GM23338 (cell line): Measurements from ENCODE around the gene HOXA3. TPM values are rescaled to one million over a fixed set of nuclear protein-coding genes. Genes with fewer than 3 reads are reported as not detected.

Experiments used
- ATAC-seq: fragments of 200-7000 bp; cut with Tn5 transposase; 3 replicates; pipeline ENCODE4 v1.9.1; 2020
- DNase-seq: peaks from one replicate; pipeline ENCODE4 v3.0.0-alpha.2; 2015; ENCODE audit warnings: low spot score
- H2AFZ ChIP-seq: fragments of 200-600 bp; sonication (generic); 2 replicates; pipeline ENCODE4 v1.8.0; 2016; ENCODE audit warnings: antibody characterized with exemption, mild to moderate bottlenecking, moderate library complexity
- H3F3A ChIP-seq: fragments of 200-600 bp; sonication (generic); replicated peaks from 2 replicates; pipeline ENCODE4 v1.8.0; 2017; ENCODE audit warnings: antibody characterized with exemption, mixed run types, low read depth
- H3K27ac ChIP-seq: fragments of 200-600 bp; sonication (generic); 2 replicates; pipeline ENCODE4 v1.6.1; 2016; ENCODE audit warnings: low read depth
- H3K27me3 ChIP-seq: fragments of 200-600 bp; sonication (generic); 2 replicates; pipeline ENCODE4 v1.8.0; 2016; ENCODE audit warnings: mild to moderate bottlenecking, mixed run types, moderate library complexity; ENCODE audit not compliant: insufficient read depth
- H3K36me3 ChIP-seq: fragments of 200-600 bp; sonication (generic); 2 replicates; pipeline ENCODE4 v1.8.0; 2016; ENCODE audit warnings: mild to moderate bottlenecking; ENCODE audit not compliant: insufficient read depth
- H3K4me1 ChIP-seq: fragments of 200-600 bp; sonication (generic); 2 replicates; pipeline ENCODE4 v1.8.0; 2016; ENCODE audit warnings: mild to moderate bottlenecking, moderate library complexity; ENCODE audit not compliant: insufficient read depth
- H3K4me2 ChIP-seq: fragments of 200-600 bp; sonication (generic); 2 replicates; pipeline ENCODE4 v1.7.1; 2017; ENCODE audit warnings: mixed run types
- H3K4me3 ChIP-seq: fragments of 200-600 bp; sonication (generic); 2 replicates; pipeline ENCODE4 v1.6.1; 2016; ENCODE audit warnings: mixed run types
- H3K79me2 ChIP-seq: fragments of 200-600 bp; sonication (generic); replicated peaks from 2 replicates; pipeline ENCODE4 v1.8.0; 2017; ENCODE audit warnings: mild to moderate bottlenecking; ENCODE audit not compliant: insufficient read depth
- H3K9me2 ChIP-seq: fragments of 200-600 bp; sonication (generic); 2 replicates; pipeline ENCODE4 v1.8.0; 2017; ENCODE audit not compliant: insufficient read depth
- H4K20me1 ChIP-seq: fragments of 200-600 bp; sonication (generic); replicated peaks from 2 replicates; pipeline ENCODE4 v1.8.0; 2017; ENCODE audit warnings: mild to moderate bottlenecking; ENCODE audit not compliant: insufficient read depth
- H3K27ac Mint-ChIP-seq: 2 replicates; pipeline ENCODE4 v1.8.0; 2020; ENCODE audit warnings: inconsistent platforms, mild to moderate bottlenecking, moderate library complexity, mixed read lengths
- H3K27me3 Mint-ChIP-seq: 3 replicates; pipeline ENCODE4 v1.8.0; 2022; ENCODE audit warnings: low read depth, mild to moderate bottlenecking, moderate library complexity, mixed read lengths, inconsistent platforms; ENCODE audit not compliant: insufficient read depth, poor library complexity
- H3K36me3 Mint-ChIP-seq: 3 replicates; pipeline ENCODE4 v1.8.0; 2021; ENCODE audit warnings: low read depth, mild to moderate bottlenecking, inconsistent platforms, moderate library complexity, mixed read lengths
- H3K4me1 Mint-ChIP-seq: 3 replicates; pipeline ENCODE4 v1.8.0; 2020; ENCODE audit warnings: mild to moderate bottlenecking, inconsistent platforms, mixed read lengths
- H3K4me3 Mint-ChIP-seq: 3 replicates; pipeline ENCODE4 v1.8.0; 2021; ENCODE audit warnings: moderate library complexity, mild to moderate bottlenecking, inconsistent platforms, mixed read lengths
- H3K9me3 Mint-ChIP-seq: 3 replicates; pipeline ENCODE4 v1.8.0; 2020; ENCODE audit warnings: moderate library complexity, mild to moderate bottlenecking, inconsistent platforms, mixed read lengths
- CREB1 ChIP-seq: fragments of 250-450 bp; sonication (Bioruptor Pico); IDR thresholded peaks from 2 replicates; pipeline ENCODE4 v1.5.0; 2020; ENCODE audit warnings: low read depth, mild to moderate bottlenecking, moderate library complexity
- CTCF ChIP-seq, 2 experiments: fragments of 200-600 bp in 1 of 2; sonication (generic) in 1 of 2; conservative IDR thresholded peaks; 2 replicates each; pipeline versions ENCODE4 v1.5.1 to v1.6.1; 2016 to 2017; ENCODE audit warnings: antibody characterized with exemption in 2 of 2, low read depth in 2 of 2, mild to moderate bottlenecking in 2 of 2, moderate library complexity in 1 of 2
- EZH2 ChIP-seq: fragments of 200-600 bp; sonication (generic); IDR thresholded peaks from one replicate; pipeline ENCODE4 v1.8.0; 2017; ENCODE audit warnings: antibody characterized with exemption, mild to moderate bottlenecking, low read depth; ENCODE audit not compliant: unreplicated experiment
- EZH2phosphoT487 ChIP-seq: fragments of 200-600 bp; sonication (generic); IDR thresholded peaks from one replicate; pipeline ENCODE4 v1.8.1; 2018; ENCODE audit warnings: antibody characterized with exemption; ENCODE audit not compliant: unreplicated experiment
- JUNB ChIP-seq: IDR thresholded peaks from one replicate; pipeline ENCODE4 v1.6.1; 2016; ENCODE audit warnings: antibody characterized with exemption; ENCODE audit not compliant: unreplicated experiment
- ZNF114 ChIP-seq: fragments of 250-450 bp; sonication (Bioruptor Pico); IDR thresholded peaks from 2 replicates; pipeline ENCODE4 v1.5.0; 2020; ENCODE audit warnings: mild to moderate bottlenecking, moderate library complexity
- ZNF462 ChIP-seq: fragments of 250-450 bp; sonication (Bioruptor Pico); IDR thresholded peaks from 2 replicates; pipeline ENCODE4 v1.5.0; 2020; ENCODE audit warnings: mild to moderate bottlenecking, moderate library complexity
- polyA plus RNA-seq: library from polyadenylated mRNA; unstranded; fragments of >200 nt; fragmentation: Nextera tagmentation; extraction: Ambion mirVana; gene quantifications from 2 replicates; pipeline ENCODE4 v1.2.1, GENCODE V29; 2016
- total RNA-seq: library from RNA; depleted of rRNA; stranded (reverse); fragments of >200 nt; shearing (Covaris generic); gene quantifications from 2 replicates; pipeline ENCODE4 v1.2.3, GENCODE V29; 2014

Gene HOXA3
- total and polyA plus RNA-seq, 2 experiments from 2014 or later, result not detected

GRCh38 chr7:27162561-27163287 is 10.3 kb upstream of the HOXA3 start (continued):
- TF ChIP-seq ZNF462 (CRISPR knock-in tag) (no peak), ZNF114 (no peak), CREB1 (no peak)

- Histone ChIP-seq H3K4me1 (no peaks in the 10 kb centered on the region; the same call in 1 of the 2 replicates), H2AFZ (no peak overlapping the region), H3K4me3 (no peak overlapping the region), H3K79me2 (no peaks in the 10 kb centered on the region), H3K36me3 (no peaks in the 10 kb centered on the region; the same call in 1 of the 2 replicates), H4K20me1 (peaks cover 50% of the 10 kb centered on the region), H3K9me2 (no peaks in the 10 kb centered on the region), H3F3A (peaks cover 24% of the 10 kb centered on the region), H3K4me2 (no peak overlapping the region), H3K27ac (no peak overlapping the region), H3K27me3 (peaks cover 100% of the 10 kb centered on the region)
- Mint-ChIP-seq H3K36me3 (no peaks in the 10 kb centered on the region; the same call in 2 of the 3 replicates), H3K4me1 (peaks cover 10% of the 10 kb centered on the region), H3K9me3 (peaks cover 9% of the 10 kb centered on the region; the same call in 2 of the 3 replicates), H3K4me3 (no peak overlapping the region), H3K27me3 (peaks cover 99% of the 10 kb centered on the region), H3K27ac (no peak overlapping the region)
- ATAC-seq, result no peak
- peak; percentile 42 for DNase-seq
- TF ChIP-seq JUNB, result no peak
- TF ChIP-seq EZH2, result peak; percentile 93
- TF ChIP-seq EZH2phosphoT487, result peak; percentile 73
- TF ChIP-seq CTCF (conservative IDR thresholded peaks at IDR 0.05; ENCODE audit: low read depth in 2 of 2), result no peak
These were observed 9.6 kb upstream of the HOXA3 start for GRCh38 chr7:27161721-27162560.
